Ramos (cell line): ENCODE data around the gene ADAM19.

Experiments
- in situ Hi-C: fragments of 300-500 bp; cut with MboI; formaldehyde crosslinking; loops from one replicate; pipeline ENCODE4 v1.14.3; 2022; ENCODE audit warnings: low sequenced_read_pairs; ENCODE audit not compliant: unreplicated experiment

ADAM19 gene

GRCh38 chr5:157546456-157547100, 29.0 kb downstream of the ADAM19 start:
- in situ Hi-C loops = no loop called here

- in situ Hi-C loops = no loop called here
Observed at GRCh38 chr5:157545610-157546310, 29.8 kb downstream of the ADAM19 start.

GRCh38 chr5:157544623-157544989, 31.0 kb downstream of the ADAM19 start:
- in situ Hi-C loops = no loop called here

- in situ Hi-C loops = no loop called here
Observed at GRCh38 chr5:157543825-157544622, 31.6 kb downstream of the ADAM19 start.

- in situ Hi-C loops = no loop called here
Observed at GRCh38 chr5:157542282-157543000, 33.1 kb downstream of the ADAM19 start.

- in situ Hi-C loops = no loop called here
Observed at GRCh38 chr5:157541447-157542118, 34.0 kb downstream of the ADAM19 start.

- in situ Hi-C loops = no loop called here
Observed at GRCh38 chr5:157540707-157541446, 34.7 kb downstream of the ADAM19 start.

GRCh38 chr5:157540124-157540523, 35.5 kb downstream of the ADAM19 start:
- in situ Hi-C loops = no loop called here

- in situ Hi-C loops = no loop called here
Observed at GRCh38 chr5:157539503-157540022, 36.0 kb downstream of the ADAM19 start.

GRCh38 chr5:157538311-157538710, 37.3 kb downstream of the ADAM19 start:
- in situ Hi-C loops = no loop called here

GRCh38 chr5:157535042-157535865, 40.3 kb downstream of the ADAM19 start:
- in situ Hi-C loops = no loop called here

- in situ Hi-C loops = no loop called here
Observed at GRCh38 chr5:157533011-157533481, 42.5 kb downstream of the ADAM19 start.

GRCh38 chr5:157532022-157532421, 43.6 kb downstream of the ADAM19 start:
- in situ Hi-C loops = no loop called here

- in situ Hi-C loops = no loop called here
Observed at GRCh38 chr5:157530226-157530972, 45.2 kb downstream of the ADAM19 start.

- in situ Hi-C loops = no loop called here
Observed at GRCh38 chr5:157529002-157529401, 46.6 kb downstream of the ADAM19 start.

- in situ Hi-C loops = no loop called here
Observed at GRCh38 chr5:157528036-157528632, 47.4 kb downstream of the ADAM19 start.

- in situ Hi-C loops = no loop called here
Observed at GRCh38 chr5:157524887-157525286, 50.7 kb downstream of the ADAM19 start.
